H1 (cell line): Measurements from ENCODE around the gene IL6R. TPM values are rescaled to one million over a fixed set of nuclear protein-coding genes. Genes with fewer than 3 reads are reported as not detected.

Experiments used
- ASH2L ChIP-seq: fragments of 200-600, 300-600 bp; sonication (generic); IDR thresholded peaks from one replicate; pipeline ENCODE4 v1.7.1; 2017; ENCODE audit warnings: low read length
- BACH1 ChIP-seq: IDR thresholded peaks from 2 replicates; pipeline ENCODE4 v1.6.1; 2012; ENCODE audit warnings: low read length, improper control_type of control experiment
- BRCA1 ChIP-seq: IDR thresholded peaks from 2 replicates; pipeline ENCODE4 v1.6.1; 2012; ENCODE audit warnings: low read depth, low read length, improper control_type of control experiment
- CBX5 ChIP-seq: fragments of 300-800, 300-1000 bp; sonication (generic); IDR thresholded peaks from 2 replicates; pipeline ENCODE4 v1.7.1; 2016; ENCODE audit warnings: antibody characterized with exemption, low read length, low read depth
- CHD7 ChIP-seq: fragments of 300-600 bp; sonication (generic); IDR thresholded peaks from 2 replicates; pipeline ENCODE4 v1.7.1; 2012; ENCODE audit warnings: low read length, moderate library complexity, mild to moderate bottlenecking, inconsistent platforms; ENCODE audit not compliant: insufficient replicate concordance
- CTBP2 ChIP-seq: IDR thresholded peaks from 2 replicates; pipeline ENCODE4 v1.7.0; 2011; ENCODE audit warnings: borderline replicate concordance, mild to moderate bottlenecking, moderate library complexity, mixed read lengths, low read length; ENCODE audit not compliant: insufficient read depth, insufficient read length
- GABPA ChIP-seq: IDR thresholded peaks from 2 replicates; pipeline ENCODE4 v1.6.1; 2011; ENCODE audit warnings: mild to moderate bottlenecking, low read length, moderate library complexity, borderline replicate concordance; ENCODE audit not compliant: insufficient read depth
- GTF2F1 ChIP-seq: IDR thresholded peaks from 2 replicates; pipeline ENCODE4 v1.6.1; 2012; ENCODE audit warnings: low read depth, low read length, improper control_type of control experiment, borderline replicate concordance
- KDM5A ChIP-seq: fragments of 200-600 bp; IDR thresholded peaks from 2 replicates; pipeline ENCODE4 v1.7.1; 2012; ENCODE audit warnings: mild to moderate bottlenecking, low read length, inconsistent platforms, mixed read lengths
- MAFK ChIP-seq: IDR thresholded peaks from 2 replicates; pipeline ENCODE4 v1.6.1; 2012; ENCODE audit warnings: low read depth, mild to moderate bottlenecking, improper control_type of control experiment, low read length
- RFX5 ChIP-seq: IDR thresholded peaks from 2 replicates; pipeline ENCODE4 v1.6.1; 2011; ENCODE audit warnings: low read depth, low read length, improper control_type of control experiment, borderline replicate concordance
- SIRT6 ChIP-seq: IDR thresholded peaks from one replicate; pipeline ENCODE4 v1.7.1; 2012; ENCODE audit warnings: low read length, inconsistent platforms
- SP1 ChIP-seq: IDR thresholded peaks from 2 replicates; pipeline ENCODE4 v1.6.1; 2011; ENCODE audit warnings: low read depth, low read length
- polyA plus RNA-seq, 7 experiments: library from polyadenylated mRNA; depleted of rRNA in 3 of 7; stranded (reverse) in 5 of 7; unstranded in 2 of 7; fragments of >200 nt in 5 of 7; fragments of 200-250 nt in 2 of 7; gene quantifications; 1 replicate in 5 of 7; 2 replicates in 1 of 7; 4 replicates in 1 of 7; pipeline versions ENCODE4 v1.2.1 to v1.2.3, GENCODE V29; 2011 to 2013; ENCODE audit warnings: missing spikeins in 2 of 7, mixed read lengths in 2 of 7
- total RNA-seq: library from RNA; stranded (reverse); fragmentation: NEBNext Ultra II Directional; extraction: Animal tissue kit (Norgen Biotek cat#: 25700); gene quantifications from 2 replicates; pipeline ENCODE4 v1.2.1, GENCODE V29; 2021

Gene IL6R
- total and polyA plus RNA-seq, 2 of the 8 experiments (the other 6 are each of a cell fraction or from before 2014, with no cell fraction given), result 2.3 to 3.0 TPM

GRCh38 chr1:154471304-154471703 is 66.2 kb downstream of the IL6R start (continued):
- TF ChIP-seq CHD7 (no peak), GABPA (no peak), MAFK (no peak), BRCA1 (no peak), GTF2F1 (no peak), RFX5 (no peak), SIRT6 (no peak), CTBP2 (no peak), BACH1 (no peak), KDM5A (no peak), SP1 (no peak), ASH2L (no peak), CBX5 (no peak)
